Activated CD4-positive, CD25-positive, alpha-beta regulatory T cell treated with anti-CD3 and anti-CD28 coated beads, Interleukin-2, amount 50 U/mL, for 72 hours (primary cell): Measurements from ENCODE around the gene TMEM169.

Experiments
- DNase-seq: peaks from one replicate; pipeline ENCODE4 v3.0.0; 2021

TMEM169 gene

GRCh38 chr2:216108310-216108966 lies 26.7 kb downstream of the TMEM169 start:
- no peak for DNase-seq

DNA sequence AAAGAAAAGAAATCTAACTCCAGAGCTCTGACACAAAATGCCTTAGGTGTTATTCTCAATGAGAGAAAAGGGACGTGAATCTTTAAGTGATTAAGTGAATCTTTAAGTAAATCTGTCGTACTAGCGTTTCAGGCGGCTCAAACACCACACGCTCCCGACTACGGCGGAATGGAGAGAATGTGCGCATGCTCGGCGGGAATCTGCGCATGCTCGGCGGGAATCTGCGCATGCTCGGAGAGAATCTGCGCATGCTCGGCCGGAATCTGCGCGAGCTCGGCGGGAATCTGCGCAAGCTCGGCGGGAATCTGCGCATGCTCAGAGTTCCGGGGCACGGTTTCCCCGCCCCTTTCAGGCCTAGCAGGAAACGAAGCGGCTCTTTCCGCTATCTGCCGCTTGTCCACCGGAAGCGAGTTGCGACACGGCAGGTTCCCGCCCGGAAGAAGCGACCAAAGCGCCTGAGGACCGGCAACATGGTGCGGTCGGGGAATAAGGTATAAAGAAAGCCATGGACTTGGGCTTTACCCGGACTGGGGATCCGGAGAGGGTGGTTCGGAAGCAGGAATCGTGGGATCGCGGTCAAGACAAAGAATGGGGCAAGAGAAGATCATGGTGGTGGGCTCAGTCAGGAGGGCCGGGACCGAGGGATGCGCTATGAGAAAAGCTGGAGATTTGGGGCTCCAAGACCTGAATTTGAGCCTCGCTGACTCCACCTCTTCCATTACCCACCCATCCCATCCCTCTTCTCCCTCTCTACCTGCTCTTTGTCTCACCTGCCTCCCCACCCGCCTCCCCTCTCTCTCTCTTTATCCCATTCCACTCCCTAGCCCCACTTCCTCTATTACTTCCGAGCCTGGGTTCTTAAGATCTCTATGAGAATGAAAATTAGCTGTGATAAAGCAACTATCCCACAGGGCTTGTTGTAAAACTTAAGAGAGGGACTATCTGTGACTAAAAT lies 27.5 kb downstream of the TMEM169 start, which contains the start of gene XRCC5:
Gene XRCC5, plus strand, starts transcription at position 382 of the 955 bp plus-strand sequence. Its CDS starts 89 bp downstream, at position 471.
- peak; percentile 95 for DNase-seq

DNA sequence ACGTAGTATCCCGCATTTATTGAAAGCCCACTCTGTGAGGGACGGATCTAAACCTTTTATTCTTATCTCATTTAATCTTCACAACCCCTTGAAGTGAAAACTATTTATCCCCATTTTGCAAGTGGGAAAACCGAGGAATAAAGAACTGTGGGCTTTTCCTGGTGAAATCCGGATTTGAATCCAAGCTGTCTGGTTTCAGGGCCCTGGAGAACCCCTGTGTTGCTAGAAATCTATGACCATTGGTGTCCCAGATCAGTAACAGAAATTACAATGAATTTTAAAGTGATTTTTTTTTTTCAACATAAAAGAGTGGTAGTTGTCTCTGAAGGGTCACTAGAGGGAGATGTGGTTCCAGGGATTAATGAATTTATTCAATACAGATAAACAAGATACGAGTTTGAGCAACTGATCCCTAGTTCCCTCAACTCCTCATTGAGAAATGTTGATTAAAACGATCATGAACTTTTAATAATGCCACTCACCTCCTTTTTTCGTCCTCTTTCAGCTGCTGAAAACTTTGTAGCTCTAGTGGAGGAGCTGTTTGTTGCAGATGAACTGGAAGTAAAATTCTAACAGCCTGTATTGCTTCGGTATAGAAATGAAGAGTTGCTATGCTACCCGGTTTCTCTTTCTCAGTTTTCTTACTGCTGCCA lies 28.4 kb downstream of the TMEM169 start:
- DNase-seq, result no peak

DNA sequence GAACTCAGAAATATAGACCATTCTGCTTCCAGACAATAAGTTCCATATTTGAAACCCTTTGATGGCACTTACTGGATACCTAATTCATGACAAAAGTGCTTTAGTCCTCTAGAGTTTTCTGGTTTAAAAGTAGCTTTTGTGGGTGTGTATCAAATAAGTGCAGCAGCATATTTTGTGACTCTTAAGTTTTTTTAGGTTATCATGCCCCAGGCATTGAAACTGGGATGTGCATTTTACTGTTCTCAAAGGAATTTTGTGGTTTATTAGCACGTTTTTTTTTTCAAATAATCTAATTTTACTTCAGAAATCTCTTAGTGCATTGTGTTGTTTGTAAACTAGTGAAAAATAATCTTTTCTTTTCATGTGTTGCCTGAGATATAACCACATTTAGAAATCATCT lies 28.9 kb downstream of the TMEM169 start:
- no peak for DNase-seq

DNA sequence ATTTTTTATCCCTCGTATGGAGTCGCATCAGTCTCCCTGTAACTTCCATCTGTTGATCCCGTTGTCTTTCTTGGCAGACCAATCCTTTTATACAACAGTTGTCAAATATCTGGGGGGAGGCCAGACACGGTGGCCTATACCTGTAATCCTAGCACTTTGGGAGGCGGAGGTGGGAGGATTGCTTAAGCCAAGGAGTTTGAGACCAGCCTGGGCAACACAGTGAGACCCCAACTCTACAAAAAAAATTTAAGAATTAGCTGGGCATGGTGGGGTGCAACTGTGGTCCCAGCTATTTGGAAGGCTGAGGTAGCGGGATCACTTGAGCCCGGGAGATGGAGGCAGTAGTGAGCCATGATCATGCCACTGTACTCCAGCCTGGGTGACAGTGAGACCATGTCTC lies 29.4 kb downstream of the TMEM169 start:
- no peak for DNase-seq

DNA sequence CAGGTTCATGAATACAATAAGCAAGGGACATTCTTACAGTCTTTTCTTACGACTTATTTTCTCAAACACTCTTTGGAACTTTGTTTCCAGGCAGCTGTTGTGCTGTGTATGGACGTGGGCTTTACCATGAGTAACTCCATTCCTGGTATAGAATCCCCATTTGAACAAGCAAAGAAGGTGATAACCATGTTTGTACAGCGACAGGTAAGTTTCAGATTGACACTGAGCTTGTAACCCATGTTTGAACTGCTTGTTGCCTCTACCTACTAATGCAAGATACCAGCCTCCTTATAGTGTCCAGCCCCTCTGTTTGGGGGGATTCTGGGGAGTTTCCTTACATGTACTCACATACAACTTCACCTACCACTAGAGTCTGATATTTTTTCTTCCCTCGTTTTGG lies 31.2 kb downstream of the TMEM169 start:
- no peak for DNase-seq

- no peak for DNase-seq
Observed at GRCh38 chr2:216113572-216113971, 31.9 kb downstream of the TMEM169 start.

DNA sequence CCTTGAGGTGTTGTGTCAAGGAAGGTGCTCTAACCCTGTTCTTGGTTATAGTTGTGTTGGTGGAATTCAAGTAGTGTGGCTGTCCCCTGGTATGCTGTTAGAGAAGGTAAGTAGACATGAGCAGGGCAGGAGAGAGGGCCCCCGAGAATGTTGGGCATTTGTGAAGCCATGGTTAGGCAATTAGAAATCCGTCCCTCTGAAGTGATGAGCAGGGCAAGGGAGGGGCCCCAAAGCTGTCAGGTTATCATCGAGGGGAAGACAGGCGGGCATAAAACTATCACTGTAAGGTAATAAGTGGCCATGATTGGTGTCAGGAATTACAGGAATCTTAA lies 32.6 kb downstream of the TMEM169 start:
- no peak for DNase-seq

- DNase-seq, result peak; percentile 95
Observed at GRCh38 chr2:216114714-216115531, 33.2 kb downstream of the TMEM169 start.

GRCh38 chr2:216116418-216116817 lies 34.7 kb downstream of the TMEM169 start:
- DNase-seq, result no peak

- no peak for DNase-seq
Observed at GRCh38 chr2:216117561-216118340, 36.0 kb downstream of the TMEM169 start.

DNA sequence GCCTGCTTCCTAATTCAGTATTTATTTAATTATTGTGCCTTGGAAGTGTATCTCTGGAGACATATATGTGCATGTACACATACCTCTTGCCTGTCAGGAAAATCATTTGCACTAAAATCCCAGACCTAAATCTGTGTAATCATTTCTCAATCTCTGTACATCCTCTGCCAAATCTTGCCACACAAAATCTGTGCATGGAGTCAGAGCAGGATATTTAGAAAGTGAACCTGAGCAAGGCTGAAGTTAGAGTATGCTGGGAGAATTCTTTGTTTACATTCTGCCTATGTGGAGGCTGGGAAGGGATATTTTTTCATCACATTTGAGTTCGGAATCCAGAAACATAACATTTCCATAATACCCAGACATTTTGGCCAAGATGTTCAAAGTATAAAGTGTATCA lies 36.8 kb downstream of the TMEM169 start:
- no peak for DNase-seq

DNA sequence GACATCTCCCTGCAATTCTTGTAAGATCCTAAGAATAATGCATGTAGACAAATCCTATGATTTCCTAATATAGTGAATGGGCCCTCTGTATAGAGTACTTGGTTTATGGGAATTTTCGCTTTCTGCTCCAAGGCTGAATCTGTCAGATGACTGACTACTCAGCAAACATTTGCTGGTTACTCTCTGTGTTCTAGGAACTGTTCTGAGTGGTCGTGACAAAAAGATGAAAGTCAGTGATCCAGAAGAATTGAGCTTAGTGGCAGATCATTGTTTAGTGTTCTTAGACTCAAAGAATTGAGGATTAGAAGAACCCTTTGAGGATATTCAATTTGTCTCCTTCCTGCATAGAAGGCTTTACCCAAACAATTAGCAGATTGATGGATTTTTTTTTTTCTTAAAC lies 37.4 kb downstream of the TMEM169 start:
- no peak for DNase-seq

DNA sequence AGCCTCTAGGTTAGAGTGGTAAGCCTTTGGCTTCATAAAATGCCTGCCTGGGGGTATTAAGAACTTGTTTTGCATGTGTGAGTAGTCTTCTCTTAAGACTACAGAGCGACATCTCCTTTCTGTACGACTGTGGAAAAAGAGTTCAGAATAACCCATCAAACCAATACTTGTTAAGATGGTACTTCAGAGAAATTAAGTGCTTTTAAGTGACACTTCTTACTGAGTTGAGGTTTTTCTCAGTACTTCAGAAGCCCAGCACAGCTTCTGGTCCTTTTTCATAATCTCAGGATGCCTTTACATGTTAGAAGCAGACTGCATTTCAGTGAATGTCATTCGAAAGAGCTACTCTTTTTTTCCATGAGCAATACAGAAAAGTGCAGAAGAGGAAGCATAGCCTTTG lies 38.3 kb downstream of the TMEM169 start:
- DNase-seq, result no peak

GRCh38 chr2:216121255-216121654 lies 39.5 kb downstream of the TMEM169 start:
- no peak for DNase-seq

GRCh38 chr2:216126943-216127342 lies 45.2 kb downstream of the TMEM169 start:
- no peak for DNase-seq

DNA sequence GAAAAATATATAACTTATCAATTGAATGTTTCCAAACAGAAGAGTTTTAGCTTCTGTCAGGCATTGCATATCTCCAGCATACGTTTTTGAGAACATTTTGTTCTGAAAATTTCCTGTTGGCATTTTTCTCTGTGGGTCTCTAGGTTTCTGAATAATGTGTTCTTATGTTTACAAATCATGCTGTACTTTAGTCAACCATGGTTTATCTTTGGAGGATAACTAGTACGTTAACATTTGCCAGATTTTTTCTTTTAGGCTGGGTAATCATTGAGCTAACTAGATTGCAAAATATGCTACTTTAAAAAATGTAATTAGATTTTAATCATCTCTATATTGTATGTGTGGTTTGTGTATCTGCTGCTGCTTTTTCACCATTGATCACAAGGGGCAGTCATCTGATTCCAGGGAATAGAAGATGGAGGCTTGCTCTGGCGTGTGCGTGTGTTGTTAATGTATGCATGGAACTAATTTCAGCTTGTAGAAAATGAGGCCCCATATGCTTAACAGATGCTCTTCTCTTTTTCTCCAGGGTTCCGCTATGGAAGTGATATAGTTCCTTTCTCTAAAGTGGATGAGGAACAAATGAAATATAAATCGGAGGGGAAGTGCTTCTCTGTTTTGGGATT lies 48.7 kb downstream of the TMEM169 start:
- no peak for DNase-seq

GRCh38 chr2:216131175-216131926 lies 49.6 kb downstream of the TMEM169 start:
- no peak for DNase-seq

DNA sequence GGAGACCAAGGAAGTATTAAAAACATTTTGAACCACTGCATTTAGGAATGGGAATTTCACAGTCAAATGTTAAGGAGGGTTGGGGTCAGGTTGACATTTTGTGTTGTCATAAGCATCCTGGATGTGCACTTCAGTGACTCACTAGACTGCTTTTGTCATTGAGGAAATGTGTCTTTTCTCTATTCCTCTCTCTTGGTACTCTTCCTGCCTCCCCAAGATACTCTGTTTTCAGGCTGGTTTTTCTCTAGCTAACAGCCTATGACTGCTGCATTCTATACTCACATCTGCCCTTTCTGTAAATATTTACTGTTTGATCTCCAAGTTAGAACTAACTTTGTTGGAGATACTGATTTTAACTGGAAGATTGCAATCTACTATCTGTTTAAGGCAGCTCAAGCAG lies 50.9 kb downstream of the TMEM169 start:
- no peak for DNase-seq

DNA sequence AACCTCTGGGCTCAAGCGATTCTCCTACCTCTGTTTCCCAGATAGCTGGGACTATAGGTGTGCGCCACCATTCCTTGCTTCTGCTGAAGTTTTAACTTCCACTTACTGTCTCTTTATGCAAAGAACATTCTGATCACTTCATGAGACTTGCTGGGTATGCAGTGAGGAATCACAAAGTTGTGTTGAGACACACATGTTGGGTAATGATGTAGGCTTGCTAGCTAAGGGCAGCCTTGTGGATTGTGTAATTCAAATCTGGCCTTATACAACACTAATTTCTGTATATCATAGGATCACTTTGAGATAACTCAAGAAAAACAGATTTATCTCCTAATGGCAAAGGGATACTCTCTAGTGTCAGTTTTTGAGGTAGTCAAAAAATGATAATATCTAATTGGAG lies 51.7 kb downstream of the TMEM169 start:
- DNase-seq, result no peak
